ENCODE results near the gene U2AF2. TPM values are rescaled to one million over a fixed set of nuclear protein-coding genes. Genes with fewer than 3 reads are reported as not detected.
A peak's percentile ranks its signal among the peaks of the same experiment; 100 is the strongest.

U2AF2 gene
- total RNA-seq, 4 donors from 2014 or later = 115 to 242 (median 141) TPM

- peak in 1 of 2 donors; percentile 66 for DNase-seq (ENCODE audit: low spot score in 2 of 2)
- TF ChIP-seq CTCF (IDR thresholded peaks at IDR 0.05) = peak in 1 of 5 experiments; percentile 42
- TF ChIP-seq EP300 (IDR thresholded peaks at IDR 0.05) = peak; percentile 21 to 81
- no peak for TF ChIP-seq POLR2A (IDR thresholded peaks at IDR 0.05)
- 0 to 2% methylated on average over 43 to 56 of the region's 56 CpGs for WGBS, 2 donors
- peak within 1 kb of the TSS; percentile 55 to 98 (median 96) for H3K27ac ChIP-seq
- H3K9me3 ChIP-seq = no peaks in the 10 kb centered on the region
- H3K27me3 ChIP-seq = no peaks in the 10 kb centered on the region
- H3K4me3 ChIP-seq = peak within 1 kb of the TSS; percentile 62 to 93 (median 90)
- H3K4me1 ChIP-seq = peaks cover 0 to 80% (median 45%) of the 10 kb centered on the region in 4 donors
- H3K36me3 ChIP-seq = peaks cover 0 to 20% (median 0%) of the 10 kb centered on the region in 3 donors
Measured at GRCh38 chr19:55643003-55643886, 11.6 kb upstream of the U2AF2 start, which contains the start of gene ZNF581. TSS of gene ZNF581 (plus strand) at chr19:55643649. CDS start at chr19:55644572, 923 bp downstream.

GRCh38 chr19:55643887-55644176 is 11.0 kb upstream of the U2AF2 start:
- Histone ChIP-seq H3K4me3 (peak overlapping the region; percentile 62 to 93 (median 90)), H3K4me1 (peaks cover 0 to 80% (median 47%) of the 10 kb centered on the region in 4 donors), H3K9me3 (no peaks in the 10 kb centered on the region), H3K36me3 (peaks cover 0 to 16% (median 0%) of the 10 kb centered on the region in 3 donors), H3K27ac (peak overlapping the region; percentile 55 to 98 (median 96)), H3K27me3 (no peaks in the 10 kb centered on the region)
- WGBS, 2 donors = 0 to 1% methylated on average over 15 of the region's 15 CpGs
- DNase-seq (ENCODE audit: low spot score in 2 of 2) = no peak
- TF ChIP-seq CTCF (IDR thresholded peaks at IDR 0.05) (no peak), EP300 (IDR thresholded peaks at IDR 0.05) (no peak), POLR2A (IDR thresholded peaks at IDR 0.05) (no peak)

GRCh38 chr19:55644191-55644833 is 10.5 kb upstream of the U2AF2 start:
- no peaks in the 10 kb centered on the region for H3K27me3 ChIP-seq
- peaks cover 0 to 16% (median 0%) of the 10 kb centered on the region in 3 donors for H3K36me3 ChIP-seq
- H3K4me1 ChIP-seq = peaks cover 0 to 80% (median 48%) of the 10 kb centered on the region in 4 donors
- H3K27ac ChIP-seq = peak overlapping the region in 3 of 4 donors; percentile 95 to 98 (median 98)
- TF ChIP-seq EP300 (IDR thresholded peaks at IDR 0.05) (no peak), POLR2A (IDR thresholded peaks at IDR 0.05) (no peak), CTCF (IDR thresholded peaks at IDR 0.05) (no peak)
- peak overlapping the region; percentile 62 to 93 (median 90) for H3K4me3 ChIP-seq
- H3K9me3 ChIP-seq = no peaks in the 10 kb centered on the region
- no peak for DNase-seq (ENCODE audit: low spot score in 2 of 2)
- 46 to 47% methylated on average over 12 of the region's 12 CpGs for WGBS, 2 donors

GRCh38 chr19:55644842-55645511 is 9.9 kb upstream of the U2AF2 start:
- DNase-seq (ENCODE audit: low spot score in 2 of 2) = no peak
- Histone ChIP-seq H3K4me3 (peak overlapping the region in 2 of 4 donors; percentile 88 to 93), H3K27ac (no peak overlapping the region), H3K27me3 (no peaks in the 10 kb centered on the region), H3K9me3 (no peaks in the 10 kb centered on the region), H3K36me3 (peaks cover 0 to 16% (median 0%) of the 10 kb centered on the region in 3 donors), H3K4me1 (peaks cover 0 to 80% (median 42%) of the 10 kb centered on the region in 4 donors)
- no peak for TF ChIP-seq POLR2A (IDR thresholded peaks at IDR 0.05)
- WGBS, 2 donors = 89 to 92% methylated on average over 28 of the region's 28 CpGs

GRCh38 chr19:55645512-55645881 is 9.3 kb upstream of the U2AF2 start:
- no peak for TF ChIP-seq POLR2A (IDR thresholded peaks at IDR 0.05)
- TF ChIP-seq CTCF (IDR thresholded peaks at IDR 0.05) = no peak
- TF ChIP-seq EP300 (IDR thresholded peaks at IDR 0.05) = no peak
- Histone ChIP-seq H3K27me3 (no peaks in the 10 kb centered on the region), H3K9me3 (no peaks in the 10 kb centered on the region), H3K36me3 (peaks cover 0 to 21% (median 0%) of the 10 kb centered on the region in 3 donors), H3K27ac (no peak overlapping the region), H3K4me1 (peaks cover 0 to 77% (median 37%) of the 10 kb centered on the region in 4 donors), H3K4me3 (no peak overlapping the region)
- DNase-seq (ENCODE audit: low spot score in 2 of 2) = no peak
- WGBS, 2 donors = 65 to 68% methylated on average over 5 of the region's 5 CpGs
